K562 (cell line): Measurements from ENCODE around the gene TMEM45A. TPM values are rescaled to one million over a fixed set of nuclear protein-coding genes. Genes with fewer than 3 reads are reported as not detected.

Experiments
- ATAC-seq: fragments of 200-7000 bp; cut with Tn5 transposase; 3 replicates; pipeline ENCODE4 v1.9.1; 2020; ENCODE audit warnings: moderate library complexity
- BruUV-seq: library from RNA; stranded (reverse); fragments of 400-500 nt; replicated peaks from 2 replicates; lab custom pipeline; 2021; lab: Mats Ljungman, UMichigan
- CTCF ChIA-PET: fragments of 300-600 bp; formaldehyde crosslinking; extraction: SDS; loops from one replicate; lab custom pipeline; 2021; ENCODE audit warnings: low intra/inter-chr PET ratio; lab: Yijun Ruan, JAX
- POLR2A ChIA-PET: fragments of 300-600, 350-650 bp; sonication (Branson Sonifier 250); formaldehyde crosslinking; extraction: SDS; loops from one replicate; lab custom pipeline; 2021; ENCODE audit warnings: antibody characterized with exemption, inconsistent platforms; lab: Yijun Ruan, JAX
- DNase-seq, 4 experiments: peaks; one replicate each; pipeline versions ENCODE4 v3.0.0 to v3.0.0-alpha.2; 2011 to 2018; ENCODE audit warnings: low spot score in 3 of 4, mixed read lengths in 3 of 4; ENCODE audit errors: extremely low read depth in 1 of 4
- FAIRE-seq: peaks from 2 replicates; lab custom pipeline; 2011; peaks lifted over from hg19 to GRCh38; lab: Jason Lieb, UNC
- H2AFZ ChIP-seq: 2 replicates; pipeline ENCODE4 v1.6.0; 2011; ENCODE audit warnings: low read depth, low read length, control low read depth, inconsistent platforms
- H3K27ac ChIP-seq: fragments of 200-600 bp; 3 replicates; pipeline ENCODE4 v1.8.0; 2011; ENCODE audit warnings: low read depth, mild to moderate bottlenecking, control low read depth, inconsistent platforms, low read length, moderate library complexity, mixed read lengths; ENCODE audit errors: extremely low read depth
- H3K27me3 ChIP-seq, 2 experiments: fragments of 300-600 bp in 1 of 2; 2 replicates in 1 of 2; 3 replicates in 1 of 2; pipeline versions ENCODE4 v1.6.0 to v1.8.0; 2011; ENCODE audit warnings: inconsistent platforms in 2 of 2, low read length in 2 of 2, mild to moderate bottlenecking in 1 of 2, mixed read lengths in 1 of 2, moderate library complexity in 1 of 2; ENCODE audit not compliant: control insufficient read depth in 2 of 2, insufficient read depth in 2 of 2
- H3K36me3 ChIP-seq: fragments of 300-600 bp; 3 replicates; pipeline ENCODE4 v1.8.0; 2011; ENCODE audit warnings: mild to moderate bottlenecking, low read length, inconsistent platforms; ENCODE audit not compliant: control insufficient read depth, insufficient read depth
- H3K4me1 ChIP-seq, 2 experiments: fragments of 200-600 bp in 1 of 2; replicated peaks in 1 of 2; 2 replicates in 1 of 2; 3 replicates in 1 of 2; pipeline versions ENCODE4 v1.5.1 to v1.8.0; 2011; ENCODE audit warnings: inconsistent platforms in 2 of 2, low read length in 2 of 2, mild to moderate bottlenecking in 1 of 2, mixed read lengths in 1 of 2, moderate library complexity in 1 of 2; ENCODE audit not compliant: control insufficient read depth in 2 of 2, insufficient read depth in 2 of 2
- H3K4me2 ChIP-seq: 2 replicates; pipeline ENCODE4 v1.6.1; 2011; ENCODE audit warnings: low read length, control low read depth, inconsistent platforms, mixed read lengths; ENCODE audit not compliant: insufficient read depth
- H3K4me3 ChIP-seq: fragments of 200-600 bp; sonication (generic), shearing (Covaris generic); 2 replicates; pipeline ENCODE4 v1.5.1; 2016; ENCODE audit warnings: control low read depth, inconsistent platforms
- H3K79me2 ChIP-seq: fragments of 200-600 bp; 3 replicates; pipeline ENCODE4 v1.8.0; 2011; ENCODE audit warnings: low read length, inconsistent platforms; ENCODE audit not compliant: control insufficient read depth, insufficient read depth
- H3K9ac ChIP-seq, 2 experiments: 2 replicates each; pipeline versions ENCODE4 v1.6.0 to v1.6.1; 2011; ENCODE audit warnings: low read depth in 2 of 2, low read length in 2 of 2, control low read depth in 1 of 2, inconsistent platforms in 1 of 2, mild to moderate bottlenecking in 1 of 2, mixed read lengths in 1 of 2; ENCODE audit not compliant: insufficient read depth in 1 of 2
- H3K9me1 ChIP-seq: one replicate; pipeline ENCODE4 v1.6.0; 2011; ENCODE audit warnings: inconsistent platforms, mild to moderate bottlenecking, low read length, moderate library complexity; ENCODE audit not compliant: control insufficient read depth, insufficient read depth
- H3K9me3 ChIP-seq: replicated peaks from 2 replicates; pipeline ENCODE4 v1.5.1; 2011; ENCODE audit warnings: low read depth, low read length, inconsistent platforms; ENCODE audit not compliant: control insufficient read depth, insufficient read depth
- H4K20me1 ChIP-seq: replicated peaks from 2 replicates; pipeline ENCODE4 v1.6.1; 2011; ENCODE audit warnings: low read length, inconsistent platforms, mixed read lengths; ENCODE audit not compliant: control insufficient read depth, insufficient read depth
- MGA ChIP-seq: fragments of 450-650 bp; IDR thresholded peaks from 2 replicates; pipeline ENCODE4 v1.6.1; 2016; ENCODE audit warnings: mild to moderate bottlenecking, moderate library complexity
- STAT5B ChIP-seq: fragments of 250-450 bp; sonication (Bioruptor Pico); IDR thresholded peaks from 2 replicates; pipeline ENCODE4 v1.8.0; 2021; ENCODE audit warnings: mild to moderate bottlenecking, inconsistent platforms
- XRCC4 ChIP-seq: IDR thresholded peaks from one replicate; pipeline ENCODE4 v1.6.1; 2011; ENCODE audit not compliant: insufficient read depth, insufficient read length; ENCODE audit errors: extremely low read depth
- ZBTB1 ChIP-seq: sonication (generic); formaldehyde crosslinking; IDR thresholded peaks from 2 replicates; pipeline ENCODE4 v1.8.1; 2023; ENCODE audit warnings: missing genetic modification reagents, low read depth, mild to moderate bottlenecking, borderline replicate concordance
- ZBTB49 ChIP-seq: sonication (generic); formaldehyde crosslinking; IDR thresholded peaks from 2 replicates; pipeline ENCODE4 v1.8.0; 2022; ENCODE audit warnings: missing genetic modification reagents, mild to moderate bottlenecking, borderline replicate concordance
- ZNF316 ChIP-seq: fragments of 450-650 bp; IDR thresholded peaks from 2 replicates; pipeline ENCODE4 v1.6.1; 2016
- WGBS: fragments of 100-300 bp; shearing (Covaris generic); methylation state at CpG from one replicate; pipeline ENCODE4 v1.1.6; 2016; ENCODE audit warnings: low coverage, mixed read lengths; ENCODE audit not compliant: insufficient coverage; ENCODE audit errors: missing lambda C conversion rate; 5-methylcytosine and 5-hydroxymethylcytosine counted together
- in situ Hi-C: fragments of 300-500 bp; cut with MboI; formaldehyde crosslinking; loops from 4 replicates; pipeline ENCODE4 v1.15.0; 2018; ENCODE audit warnings: inconsistent platforms, mixed read lengths
- intact Hi-C: fragments of 100-400 bp; cut with micrococcal nuclease; formaldehyde crosslinking; loops from 2 replicates; pipeline ENCODE4 v1.14.2; 2022
- polyA plus RNA-seq, 8 experiments: library from polyadenylated mRNA; depleted of rRNA in 4 of 8; stranded (reverse) in 5 of 8; unstranded in 3 of 8; fragments of >200 nt; fragmentation: Nextera tagmentation in 2 of 8; fragmentation: Illumina TruSeq in 1 of 8; extraction: Ambion mirVana in 2 of 8; extraction: Trizol in 1 of 8; gene quantifications; 2 replicates each; pipeline versions ENCODE4 v1.2.1 to v1.2.3, GENCODE V29; 2011 to 2014; ENCODE audit warnings: inconsistent platforms in 1 of 8, missing spikeins in 1 of 8
- total RNA-seq, 7 experiments: library from RNA; depleted of rRNA in 6 of 7; stranded (reverse); fragments of >200 nt in 6 of 7; fragmentation: Illumina TruSeq in 2 of 7; extraction: Trizol in 2 of 7; gene quantifications; 2 replicates each; pipeline versions ENCODE4 v1.2.1 to v1.2.3, GENCODE V29; 2011 to 2021; ENCODE audit warnings: low replicate concordance in 1 of 7

TMEM45A gene
- total and polyA plus RNA-seq, 9 of the 15 experiments (the other 6 are each of a cell fraction or from before 2014, with no cell fraction given), result 0.41 to 4.1 (median 0.95) TPM

GRCh38 chr3:100518244-100518643 lies 25.8 kb downstream of the TMEM45A start (continued):
- TF ChIP-seq ZBTB1 (CRISPR knock-in tag), result no peak
- TF ChIP-seq STAT5B (CRISPR knock-in tag), result no peak
- no peak for TF ChIP-seq ZNF316
- TF ChIP-seq XRCC4, result no peak

GRCh38 chr3:100518983-100519382 lies 26.6 kb downstream of the TMEM45A start:
- no peak overlapping the region for H3K27ac ChIP-seq
- no peaks in the 10 kb centered on the region for H3K79me2 ChIP-seq
- CTCF ChIA-PET, result no interaction called here
- no peak overlapping the region for H3K4me3 ChIP-seq
- POLR2A ChIA-PET, result no interaction called here
- FAIRE-seq (peak; percentile 51), ATAC-seq (no peak), DNase-seq (peak in 1 of 4 experiments; percentile 11)
- H3K4me1 ChIP-seq, result peaks cover 0 to 13% of the 10 kb centered on the region in 2 experiments; a peak in 2 of 5 replicates
- intact Hi-C loops, result no loop called here
- H3K36me3 ChIP-seq, result no peaks in the 10 kb centered on the region
- H3K27me3 ChIP-seq, result no peaks in the 10 kb centered on the region
- H3K9ac ChIP-seq, result no peak overlapping the region
- 5% methylated on average over 4 of the region's 4 CpGs for WGBS
- no peak for TF ChIP-seq ZBTB49
- no peak for TF ChIP-seq MGA
- H3K9me3 ChIP-seq, result no peaks in the 10 kb centered on the region
- in situ Hi-C loops, result no loop called here
- H3K9me1 ChIP-seq, result no peaks in the 10 kb centered on the region
- H3K4me2 ChIP-seq, result no peak overlapping the region; the same call in 1 of the 2 replicates
- peak overlapping the region; percentile 19; the same call in 1 of the 2 replicates for H2AFZ ChIP-seq
- BruUV-seq, result no TSS peak
- H4K20me1 ChIP-seq, result no peaks in the 10 kb centered on the region
